ENCODE data around the gene HSPB6.

DNA sequence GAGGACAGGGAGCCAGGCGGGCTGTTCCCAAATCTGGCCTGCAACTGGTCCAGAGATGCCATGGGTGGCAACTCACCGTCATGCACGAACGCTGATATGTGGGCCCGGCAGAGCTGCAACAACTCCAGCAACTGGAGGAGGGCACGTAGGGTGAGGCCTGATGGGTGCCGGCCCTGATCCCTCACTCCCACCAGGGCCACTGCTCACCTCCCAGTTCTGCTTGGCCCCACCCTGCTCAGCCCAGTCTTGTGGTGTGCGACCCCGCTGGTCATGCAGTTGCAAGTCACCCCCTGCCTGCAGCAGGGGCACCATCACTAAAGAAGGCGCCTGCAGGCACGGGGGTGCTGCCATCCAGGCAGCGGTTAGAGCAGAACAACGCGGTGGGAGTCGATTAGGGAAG lies 35.5 kb upstream of the HSPB6 start:
- TF ChIP-seq GTF2F1 (IDR thresholded peaks at IDR 0.05; ENCODE audit: borderline replicate concordance, low read depth, low read length) (no peak), CTCF (IDR thresholded peaks at IDR 0.05; ENCODE audit: control extremely low read depth in 1 of 3, insufficient read depth in 1 of 3, low read depth in 1 of 3, low read length in 3 of 3) (no peak), SIN3A (conservative IDR thresholded peaks at IDR 0.05 in 1 of 2, IDR thresholded peaks at IDR 0.05 in 1 of 2; ENCODE audit: low read depth in 1 of 2, low read length in 2 of 2) (no peak), ZNF274 (IDR thresholded peaks at IDR 0.05; ENCODE audit: borderline replicate concordance, extremely low read depth, low read length) (no peak), TCF12 (IDR thresholded peaks at IDR 0.05; ENCODE audit: low read depth, low read length) (no peak), RAD21 (IDR thresholded peaks at IDR 0.05 in 1 of 2, conservative IDR thresholded peaks at IDR 0.05 in 1 of 2; ENCODE audit: low read depth in 2 of 2, low read length in 2 of 2) (no peak), SP1 (IDR thresholded peaks at IDR 0.05; ENCODE audit: low read depth, low read length) (no peak), CREB1 (IDR thresholded peaks at IDR 0.05) (no peak), JUND (IDR thresholded peaks at IDR 0.05; ENCODE audit: low read length) (no peak), BRCA1 (IDR thresholded peaks at IDR 0.05; ENCODE audit: low read depth, low read length) (no peak), SUZ12 (IDR thresholded peaks at IDR 0.05; ENCODE audit: low read length) (no peak), EZH2 (IDR thresholded peaks at IDR 0.05; ENCODE audit: low read depth, low read length, severe bottlenecking) (no peak), POLR2A (IDR thresholded peaks at IDR 0.05; ENCODE audit: control extremely low read depth in 1 of 2, low read depth in 2 of 2, low read length in 2 of 2) (no peak)

Data from H1 (cell line).